Measurements from ENCODE around the gene NPLOC4.
A peak's percentile ranks its signal among the peaks of the same experiment; 100 is the strongest.
"Not testable (repeated sequence)": the region's sequence is repeated elsewhere in the genome, so short reads cannot be mapped to it uniquely, and the experiment has no call there.

NPLOC4 gene

GRCh38 chr17:81644496-81644895 is 7.6 kb upstream of the NPLOC4 start:
- no peak for DNase-seq
- in situ Hi-C loops (cut with HindIII; ENCODE audit: low pct_ligation_motif_present, low pct_unique_long_range_greater_than_20kb, low sequenced_read_pairs), result no loop called here

DNA sequence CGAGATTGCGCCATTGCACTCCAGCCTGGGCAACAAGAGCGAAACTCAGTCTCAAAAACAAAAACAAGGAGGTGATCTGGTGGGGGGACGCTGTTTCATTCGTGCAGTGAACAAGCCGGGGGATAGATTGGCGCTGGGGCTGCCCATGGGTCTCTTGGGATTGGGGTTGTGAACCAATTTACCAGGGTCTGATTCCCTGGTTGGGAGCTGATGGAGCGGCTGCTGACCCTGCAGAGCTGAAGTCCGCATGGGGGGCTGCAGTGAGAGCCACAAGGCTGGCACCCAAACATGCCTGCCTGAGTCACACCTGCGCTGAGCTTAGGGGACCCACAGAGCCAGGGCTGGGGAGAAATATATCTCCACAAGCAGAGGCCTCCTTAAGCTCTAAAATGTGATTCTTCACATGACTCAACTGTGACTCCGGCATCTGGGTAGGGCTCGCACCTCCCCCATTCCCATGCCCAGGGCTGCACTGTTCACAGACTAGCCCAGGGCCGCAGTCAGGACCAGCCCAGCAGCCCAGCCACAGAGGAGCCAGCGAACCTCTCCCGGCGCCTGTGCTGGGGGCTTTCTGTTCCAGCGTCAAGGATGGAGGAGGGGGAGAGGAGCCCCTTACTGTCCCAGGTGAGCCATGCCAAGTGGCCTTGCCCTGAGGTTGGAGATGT is 5.0 kb upstream of the NPLOC4 start:
- in situ Hi-C loops (cut with HindIII; ENCODE audit: low pct_ligation_motif_present, low pct_unique_long_range_greater_than_20kb, low sequenced_read_pairs), result no loop called here
- DNase-seq, result peak; percentile 63

- DNase-seq, result no peak
- in situ Hi-C loops (cut with HindIII; ENCODE audit: low pct_ligation_motif_present, low pct_unique_long_range_greater_than_20kb, low sequenced_read_pairs), result no loop called here
Observed at GRCh38 chr17:81640011-81640410, 3.1 kb upstream of the NPLOC4 start.

- in situ Hi-C loops (cut with HindIII; ENCODE audit: low pct_ligation_motif_present, low pct_unique_long_range_greater_than_20kb, low sequenced_read_pairs), result no loop called here
- no peak for DNase-seq
Observed at GRCh38 chr17:81638683-81639082, 1.8 kb upstream of the NPLOC4 start.

DNA sequence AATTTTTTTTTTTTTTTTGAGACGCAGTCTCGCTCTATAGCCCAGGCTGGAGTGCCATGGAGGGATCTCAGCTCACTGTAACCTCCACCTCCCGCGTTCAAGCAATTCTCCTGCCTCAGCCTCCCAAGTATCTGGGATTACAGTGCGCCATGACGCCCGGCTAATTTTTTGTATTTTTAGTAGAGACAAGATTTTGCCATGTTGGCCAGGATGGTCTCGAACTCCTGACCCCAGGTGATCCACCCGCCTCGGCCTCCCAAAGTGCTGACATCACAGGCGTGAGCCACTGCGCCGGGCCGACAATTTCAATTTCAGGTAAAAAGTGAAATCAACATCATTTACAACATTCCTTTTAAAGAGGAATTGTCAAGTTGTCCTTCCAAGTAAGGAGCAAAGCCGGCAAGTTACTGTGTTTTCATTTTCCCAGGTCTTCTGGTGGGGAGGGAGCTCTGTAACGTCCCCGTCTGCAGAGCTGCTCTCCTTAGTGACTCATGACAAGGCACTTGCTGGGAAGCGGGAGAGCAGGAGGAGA is 873 bp downstream of the NPLOC4 start:
- peak; percentile 76 for DNase-seq
- in situ Hi-C loops (cut with HindIII; ENCODE audit: low pct_ligation_motif_present, low pct_unique_long_range_greater_than_20kb, low sequenced_read_pairs), result no loop called here

DNA sequence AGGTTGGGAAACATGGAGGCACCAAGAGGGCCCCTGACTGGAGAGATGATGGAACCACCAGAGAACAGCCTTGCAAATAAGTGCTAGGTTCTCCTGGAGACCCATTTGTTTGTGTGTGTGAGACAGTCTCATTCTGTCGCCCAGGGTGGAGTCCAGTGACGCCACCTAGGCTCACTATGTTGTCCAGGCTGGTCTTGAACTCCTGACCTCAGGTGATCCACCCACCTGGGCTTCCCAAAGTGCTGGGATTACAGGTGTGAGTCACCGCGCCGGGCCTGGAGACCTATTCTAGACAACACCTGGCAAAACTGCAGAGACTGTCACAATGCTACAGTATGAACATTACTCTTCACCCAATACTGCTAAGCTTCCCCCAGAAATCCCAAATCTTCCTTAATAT is 1.5 kb downstream of the NPLOC4 start:
- in situ Hi-C loops (cut with HindIII; ENCODE audit: low pct_ligation_motif_present, low pct_unique_long_range_greater_than_20kb, low sequenced_read_pairs), result no loop called here
- DNase-seq, result no peak

GRCh38 chr17:81631482-81631881 is 5.4 kb downstream of the NPLOC4 start:
- in situ Hi-C loops (cut with HindIII; ENCODE audit: low pct_ligation_motif_present, low pct_unique_long_range_greater_than_20kb, low sequenced_read_pairs), result no loop called here
- DNase-seq, result no peak

DNA sequence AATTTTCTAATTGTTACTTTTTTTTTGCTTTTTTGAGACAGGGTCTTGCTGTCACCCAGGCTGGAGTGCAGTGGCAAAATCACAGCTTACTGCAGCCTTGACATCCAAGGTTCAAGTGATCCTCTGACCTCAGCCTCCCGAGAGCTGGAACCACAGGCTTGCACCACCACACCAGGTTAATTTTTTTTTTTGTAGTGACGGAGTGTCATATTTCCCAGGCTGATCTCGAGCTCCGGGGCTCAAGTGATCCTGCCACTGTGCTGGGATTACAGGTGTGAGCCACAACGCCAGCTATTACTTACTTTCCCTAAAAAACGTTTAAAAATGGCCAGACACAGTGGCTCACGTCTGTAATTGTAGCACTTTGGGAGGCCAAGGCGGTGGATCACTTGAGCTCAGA is 6.6 kb downstream of the NPLOC4 start:
- DNase-seq, result no peak
- in situ Hi-C loops (cut with HindIII; ENCODE audit: low pct_ligation_motif_present, low pct_unique_long_range_greater_than_20kb, low sequenced_read_pairs), result no loop called here

DNA sequence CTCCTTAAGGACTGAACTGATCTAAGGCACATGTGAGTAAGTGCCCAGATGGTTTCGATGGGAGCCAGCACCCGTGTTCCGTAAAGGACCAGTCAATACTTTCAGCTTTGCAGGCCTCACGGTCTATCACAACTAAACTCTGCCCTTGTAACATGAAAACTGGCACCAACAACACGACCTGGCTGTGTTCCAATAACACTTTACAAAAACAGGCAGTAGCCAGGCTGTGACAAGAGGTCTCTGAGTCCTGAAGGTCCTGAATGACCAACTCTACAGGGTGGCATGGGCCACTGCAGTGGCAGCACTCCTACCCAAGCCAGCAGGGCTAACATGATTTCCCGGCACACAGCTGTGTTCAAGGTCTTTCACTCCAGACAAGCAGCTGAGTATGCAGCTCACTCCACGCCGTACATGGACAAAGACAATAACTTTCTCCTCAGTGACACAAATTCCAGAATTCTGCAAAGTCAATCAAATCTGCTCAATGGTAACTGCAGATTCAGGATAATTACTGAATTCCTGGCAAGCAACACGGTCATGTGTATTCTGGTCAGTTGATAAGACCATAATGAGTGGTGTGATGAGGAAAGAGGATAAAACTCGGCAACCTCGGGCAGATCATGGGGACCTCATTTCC is 15.3 kb downstream of the NPLOC4 start:
- DNase-seq, result no peak
- in situ Hi-C loops (cut with HindIII; ENCODE audit: low pct_ligation_motif_present, low pct_unique_long_range_greater_than_20kb, low sequenced_read_pairs), result no loop called here

DNA sequence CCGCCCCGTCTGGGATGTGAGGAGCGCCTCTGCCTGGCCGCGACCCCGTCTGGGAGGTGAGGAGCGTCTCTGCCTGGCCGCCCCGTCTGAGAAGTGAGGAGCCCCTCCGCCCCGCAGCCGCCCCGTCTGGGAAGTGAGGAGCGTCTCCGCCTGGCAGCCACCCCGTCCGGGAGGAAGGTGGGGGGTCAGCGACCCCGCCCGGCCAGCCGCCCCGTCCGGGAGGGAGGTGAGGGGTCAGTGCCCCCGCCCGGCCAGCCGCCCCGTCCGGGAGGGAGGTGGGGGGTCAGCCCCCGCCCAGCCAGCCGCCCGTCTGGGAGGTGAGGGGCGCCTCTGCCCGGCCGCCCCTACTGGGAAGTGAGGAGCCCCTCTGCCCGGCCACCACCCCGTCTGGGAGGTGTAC is 18.6 kb downstream of the NPLOC4 start:
- DNase-seq; in situ Hi-C loops (cut with HindIII; ENCODE audit: low pct_ligation_motif_present, low pct_unique_long_range_greater_than_20kb, low sequenced_read_pairs): not testable (repeated sequence)

- DNase-seq, result no peak
Observed at GRCh38 chr17:81616877-81617276, 20.0 kb downstream of the NPLOC4 start.

GRCh38 chr17:81615401-81615930 is 21.4 kb downstream of the NPLOC4 start:
- in situ Hi-C loops (cut with HindIII; ENCODE audit: low pct_ligation_motif_present, low pct_unique_long_range_greater_than_20kb, low sequenced_read_pairs), result no loop called here
- no peak for DNase-seq

More at GRCh38 chr17:81616877-81617276, 20.0 kb downstream of the NPLOC4 start:
- in situ Hi-C loops (cut with HindIII; ENCODE audit: low pct_ligation_motif_present, low pct_unique_long_range_greater_than_20kb, low sequenced_read_pairs), result no loop called here

GRCh38 chr17:81612172-81612970 is 24.5 kb downstream of the NPLOC4 start:
- in situ Hi-C loops (cut with HindIII; ENCODE audit: low pct_ligation_motif_present, low pct_unique_long_range_greater_than_20kb, low sequenced_read_pairs), result no loop called here
- no peak for DNase-seq

DNA sequence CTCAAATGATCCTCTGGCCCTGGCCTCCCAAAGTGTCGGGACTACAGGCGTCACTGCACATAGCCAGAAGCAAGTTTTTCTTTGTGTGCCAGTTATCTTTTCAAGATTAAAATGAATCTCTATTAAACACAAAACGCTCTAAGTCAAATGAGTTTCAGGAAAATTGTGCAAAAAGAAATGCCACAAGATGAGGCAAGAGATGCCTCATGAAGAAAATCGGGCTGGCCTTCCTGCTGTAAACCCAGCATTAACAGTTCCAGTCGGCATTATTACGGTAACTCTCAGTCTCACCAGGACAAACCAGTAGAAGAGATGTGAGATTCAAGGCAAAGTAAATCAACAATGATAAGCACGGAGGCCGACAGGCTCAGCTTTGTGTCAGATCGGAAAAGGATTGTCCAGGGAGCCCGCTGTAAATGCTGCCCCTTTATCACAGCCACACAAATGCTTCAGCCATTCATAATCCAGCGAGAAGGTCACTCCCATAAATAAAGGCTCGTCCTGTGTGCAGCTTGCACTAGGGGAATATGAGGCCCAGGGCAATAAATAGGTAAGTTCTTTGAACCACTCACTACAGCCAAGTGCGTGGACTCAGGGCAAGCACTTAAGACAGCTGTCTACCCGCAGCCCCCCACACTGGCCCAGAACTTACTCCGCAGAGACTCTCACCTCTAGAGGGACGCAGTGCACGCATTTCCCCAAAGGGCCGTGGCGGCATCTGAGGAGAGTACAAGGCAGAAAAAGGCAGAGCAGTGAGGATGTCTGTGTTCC is 27.2 kb downstream of the NPLOC4 start:
- in situ Hi-C loops (cut with HindIII; ENCODE audit: low pct_ligation_motif_present, low pct_unique_long_range_greater_than_20kb, low sequenced_read_pairs), result no loop called here

DNA sequence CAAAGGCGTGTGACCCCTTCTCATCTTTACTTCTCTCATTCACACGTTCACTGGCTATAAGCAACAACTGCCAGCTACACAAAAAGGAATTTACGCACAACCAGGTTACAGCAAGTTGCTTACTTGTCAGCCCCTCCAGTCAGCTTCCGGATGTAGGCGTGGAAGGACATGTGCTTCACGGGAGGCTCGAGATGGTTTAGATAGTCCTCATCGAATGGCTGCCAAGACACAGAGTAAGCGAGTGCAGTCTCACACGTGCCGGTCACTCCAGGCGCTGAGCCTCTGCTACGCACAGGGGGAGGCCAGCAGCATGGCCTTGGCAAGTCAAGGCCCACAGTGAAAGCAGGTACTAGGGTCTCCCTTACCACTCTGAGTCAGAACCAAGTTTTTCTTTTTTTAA is 28.3 kb downstream of the NPLOC4 start:
- DNase-seq, result no peak
- in situ Hi-C loops (cut with HindIII; ENCODE audit: low pct_ligation_motif_present, low pct_unique_long_range_greater_than_20kb, low sequenced_read_pairs), result no loop called here

More for the DNA sequence above, 27.2 kb downstream of the NPLOC4 start:
- DNase-seq, result no peak

GRCh38 chr17:81608082-81608481 is 28.8 kb downstream of the NPLOC4 start:
- in situ Hi-C loops (cut with HindIII; ENCODE audit: low pct_ligation_motif_present, low pct_unique_long_range_greater_than_20kb, low sequenced_read_pairs), result no loop called here
- DNase-seq, result peak; percentile 28

- DNase-seq, result no peak
- in situ Hi-C loops (cut with HindIII; ENCODE audit: low pct_ligation_motif_present, low pct_unique_long_range_greater_than_20kb, low sequenced_read_pairs), result no loop called here
Observed at GRCh38 chr17:81607431-81607830, 29.5 kb downstream of the NPLOC4 start.

DNA sequence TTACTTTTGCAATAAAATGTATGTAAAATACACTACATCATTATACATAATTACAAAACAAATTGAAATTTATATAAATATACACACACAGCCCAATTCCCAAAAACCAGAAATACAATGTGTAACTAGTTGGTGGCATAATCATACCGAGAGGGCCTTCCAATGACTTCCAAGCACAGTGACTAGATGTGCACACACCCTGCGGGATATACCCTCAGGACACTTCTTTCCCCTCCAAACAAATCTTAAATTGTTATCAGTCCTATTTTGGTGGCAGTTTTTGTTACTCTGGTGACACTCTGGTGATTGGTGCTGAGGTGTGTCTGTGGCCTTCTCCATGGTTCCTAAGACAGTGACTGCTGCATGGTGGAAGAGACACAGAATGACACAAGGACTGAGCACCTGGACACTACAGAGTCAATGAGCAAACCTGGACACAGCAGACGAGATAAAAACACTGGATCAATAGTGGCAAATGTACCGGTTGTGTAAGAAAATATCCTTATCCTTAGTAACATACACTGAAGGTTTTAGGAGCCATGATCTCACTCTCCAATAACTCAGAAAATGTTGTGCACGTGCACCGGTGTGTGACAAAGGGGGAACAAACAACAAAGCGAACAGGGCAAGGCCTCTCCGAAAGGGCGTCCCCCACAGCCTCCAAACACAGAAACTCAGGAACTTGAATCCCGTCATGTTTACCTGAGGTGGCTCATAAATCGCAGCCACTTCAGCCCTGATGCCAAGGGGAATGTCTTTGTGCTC is 32.9 kb downstream of the NPLOC4 start:
- in situ Hi-C loops (cut with HindIII; ENCODE audit: low pct_ligation_motif_present, low pct_unique_long_range_greater_than_20kb, low sequenced_read_pairs), result no loop called here
- DNase-seq, result no peak

All from ACHN (cell line).